Measurements from ENCODE around the gene ARHGAP33.
A peak's percentile ranks its signal among the peaks of the same experiment; 100 is the strongest.

Gene ARHGAP33

DNA sequence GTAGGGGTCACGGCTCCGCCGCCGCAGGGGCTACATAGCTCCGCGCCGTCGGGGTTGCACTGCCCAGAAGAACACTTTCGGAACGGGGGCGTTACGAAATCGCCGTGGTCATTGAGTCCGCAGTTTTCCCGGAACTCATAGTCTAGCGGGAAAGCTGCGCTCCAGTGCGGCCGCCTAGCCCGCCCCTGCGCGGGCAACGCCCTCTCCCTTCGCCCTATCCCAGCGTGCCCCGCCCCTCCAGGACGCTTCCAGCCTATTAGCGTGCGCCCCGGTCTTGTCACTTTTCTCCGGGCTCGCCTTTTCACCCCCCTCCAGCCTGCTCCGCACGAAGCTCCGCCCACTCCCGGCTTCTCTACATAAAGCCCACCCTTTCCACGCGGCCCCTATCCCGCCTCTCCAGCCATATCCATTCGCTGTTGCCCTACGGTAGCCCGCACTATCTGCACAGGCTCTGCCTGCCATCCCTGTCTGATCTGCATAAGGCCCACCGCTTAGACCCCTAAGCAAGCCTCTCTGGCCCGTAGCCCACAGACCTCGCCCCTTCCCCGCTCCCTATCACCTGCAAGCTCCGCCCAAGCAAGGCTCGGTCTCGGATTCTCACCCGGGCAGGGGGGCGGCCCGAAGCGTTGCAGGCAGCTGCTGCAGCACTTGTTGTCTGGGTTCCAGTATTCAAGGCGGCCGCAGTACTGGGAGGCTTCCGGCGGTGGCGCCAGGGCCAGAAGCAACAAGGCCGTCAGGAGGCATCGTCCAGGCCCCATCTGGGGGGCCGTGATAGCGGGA is 34.8 kb upstream of the ARHGAP33 start:
- peak; percentile 93 for DNase-seq (ENCODE audit: low spot score)

DNA sequence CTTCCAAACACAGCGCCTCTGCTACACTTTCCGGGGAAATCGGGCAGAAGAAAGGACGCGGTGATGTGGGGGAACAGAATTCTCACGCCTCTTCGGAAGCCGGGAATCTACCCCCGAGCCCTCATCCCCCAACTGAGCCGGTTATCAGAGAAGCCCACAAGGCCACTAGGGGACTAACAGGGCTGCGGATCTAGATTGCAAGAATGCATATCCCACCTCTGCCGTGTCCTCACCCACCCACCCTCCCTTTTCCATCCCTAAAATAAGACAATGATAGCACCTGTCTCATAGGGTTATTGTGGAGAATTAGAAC is 34.2 kb upstream of the ARHGAP33 start:
- DNase-seq (ENCODE audit: low spot score): no peak

DNA sequence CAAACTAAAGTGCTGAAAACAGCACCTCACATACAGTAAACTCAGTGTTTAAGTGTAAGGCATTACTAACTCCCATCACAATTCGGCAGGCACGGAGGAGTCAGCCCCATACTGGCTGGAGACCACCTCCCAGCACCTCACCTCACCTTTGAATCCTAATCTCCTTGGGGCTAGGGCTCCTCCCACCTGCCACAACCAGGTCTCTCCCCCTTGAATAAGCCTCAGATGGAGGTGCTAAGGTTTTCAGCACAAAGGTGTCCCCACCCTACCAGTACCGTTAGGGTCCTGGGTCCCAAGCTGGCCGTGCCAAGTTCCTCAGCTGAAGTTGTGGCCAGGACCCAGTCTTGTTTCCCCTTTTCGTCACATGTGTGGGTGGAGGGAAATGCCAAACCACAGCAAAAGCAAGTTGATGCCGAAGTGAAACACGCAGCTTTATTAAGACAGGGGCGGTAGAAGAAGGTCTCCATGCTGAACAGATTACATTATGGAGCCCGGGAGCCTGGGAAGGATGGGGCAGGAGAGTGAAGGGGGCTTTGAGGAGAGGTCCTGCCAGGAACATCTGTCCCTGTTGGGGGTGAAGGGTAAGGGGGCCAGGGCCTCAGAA is 33.1 kb upstream of the ARHGAP33 start, which contains the start of gene IGFLR1:
Gene IGFLR1 (minus strand): TSS at position 332 of the 604 bp plus-strand sequence. CDS start 1,272 bp downstream, outside the sequence.
- peak; percentile 69 for DNase-seq (ENCODE audit: low spot score)

DNA sequence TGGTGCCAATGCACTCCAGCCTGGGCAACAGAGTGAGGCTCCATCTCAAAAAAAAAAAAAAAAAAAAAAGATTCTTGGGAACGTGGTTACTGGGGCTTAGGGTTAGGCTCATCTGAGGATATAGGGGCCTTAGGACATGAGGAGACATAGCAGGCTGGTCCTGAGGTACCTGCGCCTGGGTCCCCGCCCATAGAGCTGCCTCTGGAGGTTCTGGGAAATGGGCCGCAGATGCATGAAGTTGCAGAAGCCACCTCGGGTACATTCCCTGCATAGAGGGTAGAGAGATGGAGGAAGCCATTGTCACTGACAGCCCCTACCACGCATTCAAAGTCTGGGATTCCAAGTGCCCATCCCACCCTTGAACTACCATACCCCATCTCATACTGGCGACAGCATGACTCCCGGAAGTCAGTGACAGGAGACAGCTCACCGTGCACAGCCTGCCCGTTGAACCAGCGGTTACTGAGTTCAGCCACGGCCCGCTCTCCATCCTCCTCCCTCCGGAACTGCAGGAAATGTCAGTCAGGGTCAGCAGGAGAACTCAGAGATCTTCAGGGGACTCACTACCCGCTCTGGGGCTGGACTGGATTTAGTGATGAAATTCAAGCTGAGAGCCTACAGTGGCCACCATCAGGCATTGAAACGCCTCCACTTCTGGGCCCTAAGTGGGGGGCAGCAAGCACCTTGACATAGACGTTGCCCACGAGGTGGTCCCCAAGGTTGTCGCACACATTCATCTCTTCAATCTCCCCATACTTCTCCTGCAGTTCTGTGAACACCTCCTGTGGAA is 31.5 kb upstream of the ARHGAP33 start:
- DNase-seq (ENCODE audit: low spot score): no peak

DNA sequence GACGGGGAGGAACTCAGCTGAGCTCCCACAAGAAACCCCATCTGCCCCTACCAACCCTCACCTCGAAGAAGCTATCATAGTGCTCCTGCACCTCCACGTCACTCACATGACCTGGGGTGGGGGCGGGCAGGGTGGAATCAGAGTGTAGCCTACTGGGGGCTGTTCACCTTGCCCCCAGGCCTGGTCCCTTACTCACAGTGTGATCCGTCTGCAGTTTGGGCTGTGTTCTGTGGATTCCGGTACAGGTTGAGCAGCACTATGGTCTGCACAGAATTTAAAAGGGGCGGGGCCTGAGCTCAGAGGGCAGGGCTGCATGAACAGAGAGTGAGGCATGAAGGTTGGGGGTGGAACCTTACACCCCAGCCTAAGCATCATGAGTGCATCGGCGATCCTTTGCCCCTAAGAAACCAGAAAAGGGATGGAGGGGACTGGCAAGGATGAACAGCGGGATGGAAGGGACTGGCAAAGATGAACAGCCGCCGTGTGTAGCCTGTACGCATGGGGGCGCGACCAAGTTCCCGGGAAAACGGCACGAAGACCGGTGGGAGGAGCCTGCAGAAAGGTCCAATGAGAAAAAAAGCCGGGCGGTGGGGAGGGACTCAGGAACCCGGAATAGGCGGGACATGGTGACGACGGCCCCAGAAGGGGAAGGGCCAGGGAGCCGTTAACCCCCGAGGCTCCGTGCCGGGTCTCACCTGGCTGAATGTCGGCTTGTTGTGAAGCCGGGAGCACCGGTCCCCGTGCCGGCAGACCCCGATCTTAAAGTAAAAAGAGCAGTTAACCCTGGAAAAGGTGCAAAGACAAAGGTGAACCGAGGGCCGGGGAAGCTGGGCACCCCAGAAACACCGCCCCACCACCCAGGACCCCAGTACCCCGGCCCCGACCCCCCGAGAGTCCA is 30.7 kb upstream of the ARHGAP33 start:
- DNase-seq (ENCODE audit: low spot score): peak; percentile 95

DNA sequence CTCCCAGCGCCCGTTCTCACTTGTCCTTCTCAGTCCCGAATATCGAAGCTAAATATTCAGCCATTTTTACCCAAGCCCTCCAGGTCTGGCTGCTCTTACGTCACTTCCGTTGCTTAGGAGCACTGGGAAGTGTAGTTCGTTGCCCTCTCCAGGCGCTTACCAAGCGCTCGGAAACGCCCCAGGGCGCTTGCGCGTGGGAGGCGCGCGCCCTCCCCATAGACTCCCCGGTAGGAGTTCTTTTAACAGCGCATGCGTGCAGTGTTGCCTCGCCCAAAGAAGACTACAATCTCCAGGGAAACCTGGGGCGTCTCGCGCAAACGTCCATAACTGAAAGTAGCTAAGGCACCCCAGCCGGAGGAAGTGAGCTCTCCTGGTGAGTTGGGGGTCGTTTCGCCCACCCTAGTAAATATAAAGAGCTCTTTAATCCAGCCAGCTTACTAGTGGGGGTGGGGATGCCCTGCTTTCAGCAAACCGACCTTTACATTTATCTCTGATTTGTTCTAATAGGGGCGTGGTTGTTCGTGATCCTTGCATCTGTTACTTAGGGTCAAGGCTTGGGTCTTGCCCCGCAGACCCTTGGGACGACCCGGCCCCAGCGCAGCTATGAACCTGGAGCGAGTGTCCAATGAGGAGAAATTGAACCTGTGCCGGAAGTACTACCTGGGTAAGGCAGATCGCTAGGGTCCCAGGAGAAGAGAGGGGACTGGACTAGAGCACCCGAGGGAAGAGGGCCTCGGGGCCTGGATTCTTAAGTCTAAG is 29.9 kb upstream of the ARHGAP33 start, which contains the start of the genes PSENEN and U2AF1L4:
Gene PSENEN (plus strand): TSS at position 324 of the 759 bp plus-strand sequence. CDS start 280 bp downstream, at position 604.
Gene U2AF1L4 (minus strand): TSS at position 91 of the 759 bp plus-strand sequence. CDS start 27 bp downstream, at position 64.
- peak; percentile 99 for DNase-seq (ENCODE audit: low spot score)

DNA sequence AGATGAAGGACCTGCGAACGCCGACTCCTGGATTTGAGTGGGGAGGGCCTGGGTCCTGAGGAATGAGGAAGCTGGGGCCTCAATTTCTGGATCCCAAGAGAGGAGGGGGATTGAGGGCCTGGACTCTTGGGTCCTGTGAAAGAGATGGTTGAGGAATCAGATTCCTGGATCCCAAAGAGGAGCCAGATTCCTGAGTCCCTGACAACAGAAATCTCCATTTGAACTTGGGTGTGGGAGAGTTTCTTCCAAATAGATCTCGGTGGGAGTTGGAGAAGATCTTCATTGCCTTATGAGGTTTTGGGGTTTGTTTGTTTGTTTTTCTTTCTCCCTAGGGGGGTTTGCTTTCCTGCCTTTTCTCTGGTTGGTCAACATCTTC is 29.3 kb upstream of the ARHGAP33 start:
- no peak for DNase-seq (ENCODE audit: low spot score)

DNA sequence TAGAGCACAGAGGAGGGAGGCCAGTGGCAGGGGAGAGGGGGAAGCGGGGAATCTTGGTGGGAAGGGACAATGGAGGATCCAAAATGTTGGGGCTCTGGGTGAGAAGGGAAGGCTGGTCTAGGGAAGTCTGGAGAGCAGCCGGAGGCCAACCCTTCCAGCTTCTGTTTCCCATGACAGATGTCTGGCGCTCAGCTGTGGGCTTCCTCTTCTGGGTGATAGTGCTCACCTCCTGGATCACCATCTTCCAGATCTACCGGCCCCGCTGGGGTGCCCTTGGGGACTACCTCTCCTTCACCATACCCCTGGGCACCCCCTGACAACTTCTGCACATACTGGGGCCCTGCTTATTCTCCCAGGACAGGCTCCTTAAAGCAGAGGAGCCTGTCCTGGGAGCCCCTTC is 28.8 kb upstream of the ARHGAP33 start:
- DNase-seq (ENCODE audit: low spot score): no peak

DNA sequence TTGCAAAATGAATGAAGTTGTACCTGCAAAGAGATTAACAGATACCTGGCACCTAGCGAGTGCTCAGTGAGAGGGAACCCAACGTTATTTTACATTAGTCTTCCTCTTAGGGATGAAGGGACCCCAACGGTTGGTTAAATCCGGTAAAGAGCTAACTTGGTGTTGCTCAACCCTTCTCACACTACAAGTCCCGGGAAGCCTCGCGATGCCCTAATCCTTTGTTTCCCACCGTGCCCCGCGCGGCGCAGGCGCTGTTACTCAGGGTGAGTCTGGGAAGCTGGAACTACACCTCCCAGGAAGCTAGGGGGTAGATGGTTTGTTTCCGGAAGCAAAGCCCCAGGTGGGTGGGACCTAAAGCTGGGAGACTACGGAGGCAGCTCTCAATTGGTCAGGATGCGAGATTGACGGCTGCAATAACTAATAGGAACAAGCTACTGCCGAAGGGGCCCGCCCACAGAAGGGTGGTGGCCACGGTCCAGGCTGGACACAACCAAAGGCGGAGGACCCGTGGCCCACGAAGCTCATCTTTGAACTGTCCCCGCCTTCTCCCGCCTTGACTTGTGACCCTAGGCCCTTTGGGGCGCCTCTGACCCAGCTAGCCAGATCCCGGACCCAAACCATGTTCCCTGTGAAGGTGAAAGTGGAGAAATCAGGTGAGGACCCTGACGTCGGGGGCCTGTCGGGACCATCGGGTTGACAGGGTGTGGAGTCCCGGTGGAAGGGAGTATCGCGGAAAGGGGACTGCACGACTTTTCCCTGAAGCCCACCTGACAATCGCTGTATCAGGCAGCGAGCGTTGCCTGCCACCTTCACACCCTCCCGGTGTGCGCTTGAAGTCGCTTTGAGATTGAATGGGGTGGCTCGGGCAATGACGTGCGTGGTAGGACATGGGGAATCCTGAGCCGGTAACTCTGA is 27.0 kb upstream of the ARHGAP33 start, which contains the start of gene LIN37:
Gene LIN37 (plus strand): TSS at position 471 of the 915 bp plus-strand sequence. CDS start 149 bp downstream, at position 620.
- peak; percentile 99 for DNase-seq (ENCODE audit: low spot score)

DNA sequence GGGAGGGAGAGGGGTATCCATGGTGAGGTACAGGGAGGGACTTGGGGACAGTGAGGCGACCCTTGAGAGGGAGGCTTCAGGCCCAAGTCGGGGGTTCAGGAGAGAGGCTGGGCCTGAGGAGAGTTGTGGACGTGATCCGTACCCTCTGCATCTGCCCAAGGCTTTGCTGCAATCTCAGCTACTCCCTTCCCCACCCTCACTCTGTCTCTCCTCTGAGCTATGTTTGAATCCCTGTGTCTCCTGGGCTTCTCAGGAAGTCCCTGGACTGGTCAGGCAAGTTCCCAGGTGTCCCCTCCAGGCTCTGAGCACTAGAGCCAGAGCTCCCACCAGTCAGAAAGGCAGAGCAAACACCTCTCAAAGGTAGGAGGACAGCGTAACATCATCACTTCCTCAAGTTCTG is 25.2 kb upstream of the ARHGAP33 start:
- no peak for DNase-seq (ENCODE audit: low spot score)

DNA sequence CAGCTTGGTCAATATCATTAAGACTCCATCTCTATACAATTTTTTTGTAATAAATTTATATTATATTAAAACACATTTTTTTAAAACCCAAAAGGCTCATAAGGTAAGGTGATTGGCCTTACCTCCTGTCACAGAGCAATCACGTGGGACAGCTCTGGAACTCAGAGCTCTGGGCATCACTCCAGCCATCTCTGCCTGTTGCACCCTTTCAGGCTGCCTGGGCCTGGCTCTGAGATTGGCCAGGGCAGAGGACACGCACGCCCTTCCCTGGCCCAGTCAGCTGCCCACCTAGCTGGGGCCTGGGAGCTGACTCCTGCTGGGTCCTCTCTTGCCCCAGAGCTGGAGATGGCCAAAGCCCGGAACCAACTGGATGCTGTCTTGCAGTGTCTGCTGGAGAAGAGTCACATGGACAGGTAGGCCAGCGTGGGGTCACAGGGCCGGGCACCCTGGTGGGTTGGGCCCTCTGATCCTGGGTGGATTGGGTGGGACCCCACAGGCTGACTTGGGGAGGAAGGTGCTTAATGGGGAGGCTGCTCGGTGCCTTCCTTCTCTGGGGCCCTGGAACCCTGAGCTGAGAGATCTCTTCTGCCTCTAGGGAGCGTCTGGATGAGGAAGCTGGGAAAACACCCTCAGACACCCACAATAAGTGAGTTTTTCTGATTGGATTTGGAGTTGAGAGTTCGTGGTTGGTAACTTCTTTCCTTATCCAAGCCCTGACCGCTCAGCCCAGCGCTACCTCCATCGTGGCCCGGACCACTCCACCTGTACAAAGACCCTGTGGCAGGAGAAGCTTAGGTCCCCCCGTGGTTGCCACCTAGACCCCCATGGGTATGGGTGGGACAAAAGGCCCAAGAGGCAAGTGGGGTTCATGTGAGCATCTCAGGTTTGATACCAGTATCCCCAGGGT is 23.3 kb upstream of the ARHGAP33 start:
- no peak for DNase-seq (ENCODE audit: low spot score)

DNA sequence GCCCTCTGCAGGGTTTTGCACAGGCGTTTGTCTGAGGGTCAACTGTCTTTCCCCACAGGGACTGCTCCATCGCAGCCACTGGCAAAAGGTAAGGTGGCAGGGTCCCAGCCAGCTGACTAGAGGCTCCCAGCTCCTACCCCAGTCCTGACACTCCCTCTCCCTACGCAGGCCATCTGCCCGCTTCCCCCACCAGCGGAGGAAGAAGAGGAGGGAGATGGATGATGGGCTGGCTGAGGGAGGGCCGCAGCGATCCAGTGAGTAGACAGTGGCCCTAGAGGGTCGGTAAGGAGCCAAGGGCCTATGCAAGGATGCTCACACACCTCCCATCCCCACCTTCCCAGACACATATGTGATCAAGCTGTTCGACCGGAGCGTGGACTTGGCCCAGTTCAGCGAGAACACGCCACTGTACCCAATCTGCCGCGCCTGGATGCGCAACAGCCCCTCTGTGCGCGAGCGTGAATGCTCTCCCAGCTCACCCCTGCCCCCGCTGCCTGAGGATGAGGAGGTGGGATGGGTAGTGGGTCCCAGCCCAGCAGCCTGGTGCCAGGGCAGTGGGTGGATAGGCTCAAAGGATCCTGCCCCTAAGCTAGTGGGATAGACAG is 22.5 kb upstream of the ARHGAP33 start:
- DNase-seq (ENCODE audit: low spot score): no peak

DNA sequence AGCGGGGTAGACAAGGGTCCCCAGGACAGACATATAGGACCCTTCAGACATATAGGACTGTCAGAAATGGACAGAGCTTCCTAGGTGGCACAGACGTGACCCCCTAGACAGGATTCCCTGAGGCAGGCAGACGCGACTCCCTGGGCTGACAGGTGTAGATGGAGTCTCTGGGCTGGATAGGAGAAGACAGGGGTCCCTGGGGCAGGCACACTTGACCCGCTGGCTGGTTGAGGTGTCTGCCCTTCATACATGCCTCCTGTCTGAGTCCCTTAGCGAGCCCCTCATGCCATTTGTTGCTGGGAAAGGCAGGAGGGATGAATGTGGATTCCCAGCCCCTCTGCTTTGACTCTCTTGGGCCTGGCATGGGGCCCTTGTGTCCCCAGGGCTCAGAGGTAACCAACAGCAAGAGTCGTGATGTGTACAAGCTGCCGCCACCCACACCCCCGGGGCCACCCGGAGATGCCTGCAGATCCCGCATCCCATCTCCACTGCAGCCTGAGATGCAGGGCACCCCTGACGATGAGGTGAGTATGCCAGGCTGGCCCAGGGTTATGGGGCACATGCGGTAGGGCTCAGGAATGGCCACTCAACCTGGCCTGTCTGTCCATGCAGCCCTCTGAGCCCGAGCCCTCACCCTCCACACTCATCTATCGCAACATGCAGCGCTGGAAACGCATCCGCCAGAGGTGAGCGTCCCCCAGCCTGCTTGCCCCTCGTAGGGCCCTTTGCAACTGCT is 21.6 kb upstream of the ARHGAP33 start:
- no peak for DNase-seq (ENCODE audit: low spot score)

DNA sequence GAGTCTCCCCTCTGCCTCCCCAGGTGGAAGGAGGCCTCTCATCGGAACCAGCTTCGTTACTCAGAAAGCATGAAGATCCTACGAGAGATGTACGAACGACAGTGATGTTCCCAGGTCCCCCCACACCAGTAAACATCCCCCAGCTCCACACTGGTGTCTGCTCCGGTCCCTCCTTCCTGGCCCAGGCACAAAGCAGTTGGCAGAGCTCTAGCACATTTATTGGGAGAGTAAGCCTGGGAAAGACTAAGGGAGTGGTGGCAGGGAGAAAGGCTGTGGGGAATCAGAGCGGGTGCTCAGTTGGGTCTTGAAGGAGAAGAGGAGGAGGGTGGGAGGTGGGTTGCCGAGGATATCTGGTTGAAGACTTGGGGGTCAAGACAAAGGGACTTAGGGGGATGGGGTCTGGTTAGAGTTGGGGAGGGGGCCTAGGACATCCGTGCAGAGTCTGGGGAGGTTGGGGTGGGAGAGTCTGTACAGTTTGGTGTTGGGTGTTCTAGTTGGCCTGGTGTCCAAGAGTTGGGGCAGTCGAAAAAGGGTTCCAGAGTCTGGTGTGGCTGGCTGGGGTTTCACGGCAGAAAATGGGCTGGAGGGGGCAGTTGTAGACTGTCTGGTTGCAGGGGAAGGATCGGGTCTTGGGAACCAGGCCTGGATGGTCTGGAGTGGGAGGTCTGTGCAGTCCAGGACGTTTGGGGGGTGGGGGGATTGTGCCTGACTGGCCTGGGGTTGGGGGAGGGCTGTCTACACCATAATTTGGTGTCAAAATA is 20.8 kb upstream of the ARHGAP33 start:
- no peak for DNase-seq (ENCODE audit: low spot score)

DNA sequence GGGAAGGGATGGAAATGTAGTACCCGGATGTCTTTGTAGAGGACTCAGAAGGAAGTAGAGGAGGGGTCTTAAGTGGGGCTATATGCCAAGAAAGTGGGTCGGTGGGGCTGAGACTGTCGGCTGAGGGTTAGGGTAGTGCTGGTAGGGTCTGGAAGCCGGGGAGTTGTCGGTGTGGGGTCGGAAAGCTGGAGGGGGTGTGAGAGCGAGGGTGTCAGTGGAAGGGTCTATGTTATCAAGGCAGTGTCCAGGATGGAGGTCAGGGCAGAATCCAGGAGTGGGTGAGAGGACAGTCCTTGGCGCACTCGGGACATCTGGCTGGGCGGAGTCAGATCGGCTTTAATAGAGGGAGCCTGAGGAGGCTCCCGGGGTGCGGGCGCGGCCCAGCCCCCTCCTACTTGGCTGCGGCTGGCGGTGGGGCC is 20.2 kb upstream of the ARHGAP33 start:
- DNase-seq (ENCODE audit: low spot score): no peak

DNA sequence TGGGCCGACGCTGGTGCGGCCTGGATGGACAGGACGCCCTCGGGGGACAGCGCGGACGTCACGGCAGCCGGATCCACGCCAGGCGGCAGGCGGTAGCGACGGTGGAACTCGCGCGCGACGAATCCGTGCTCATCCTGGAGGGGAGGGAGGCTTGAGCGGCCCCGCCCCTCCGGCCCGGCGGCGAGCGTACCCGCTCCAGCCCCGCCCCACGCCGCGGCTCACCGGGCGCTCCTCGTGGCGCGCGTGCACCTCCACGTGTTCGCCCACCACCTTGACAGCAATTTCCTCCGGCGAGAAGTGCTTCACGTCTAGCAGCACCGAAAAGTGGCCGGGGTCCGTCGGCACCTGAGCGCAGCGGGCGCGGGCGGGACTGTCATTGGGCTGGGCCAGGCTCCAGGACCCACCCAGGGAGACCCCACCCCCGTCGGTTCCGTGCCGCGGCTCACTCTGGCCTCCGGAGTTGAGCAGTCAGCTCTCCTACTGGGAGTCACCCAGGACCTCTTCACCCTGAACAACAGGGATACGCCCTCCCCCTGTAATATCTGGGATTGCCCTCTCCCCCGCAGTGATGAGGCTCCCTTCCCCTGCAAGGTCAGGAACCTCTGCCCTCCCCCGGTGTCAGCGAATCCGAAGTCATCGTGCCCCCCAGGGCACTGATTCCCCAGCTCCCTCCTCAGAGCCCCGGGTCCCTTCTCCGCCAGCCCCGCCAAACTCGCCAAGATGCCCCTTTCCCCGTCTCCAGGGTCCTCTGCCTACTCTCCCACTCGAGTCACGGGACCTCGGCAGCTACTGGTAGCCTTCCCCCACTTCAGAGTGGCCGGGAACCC is 19.6 kb upstream of the ARHGAP33 start:
- DNase-seq (ENCODE audit: low spot score): peak; percentile 48
